ENCODE results near the gene RPS2.

The RPS2 gene

DNA sequence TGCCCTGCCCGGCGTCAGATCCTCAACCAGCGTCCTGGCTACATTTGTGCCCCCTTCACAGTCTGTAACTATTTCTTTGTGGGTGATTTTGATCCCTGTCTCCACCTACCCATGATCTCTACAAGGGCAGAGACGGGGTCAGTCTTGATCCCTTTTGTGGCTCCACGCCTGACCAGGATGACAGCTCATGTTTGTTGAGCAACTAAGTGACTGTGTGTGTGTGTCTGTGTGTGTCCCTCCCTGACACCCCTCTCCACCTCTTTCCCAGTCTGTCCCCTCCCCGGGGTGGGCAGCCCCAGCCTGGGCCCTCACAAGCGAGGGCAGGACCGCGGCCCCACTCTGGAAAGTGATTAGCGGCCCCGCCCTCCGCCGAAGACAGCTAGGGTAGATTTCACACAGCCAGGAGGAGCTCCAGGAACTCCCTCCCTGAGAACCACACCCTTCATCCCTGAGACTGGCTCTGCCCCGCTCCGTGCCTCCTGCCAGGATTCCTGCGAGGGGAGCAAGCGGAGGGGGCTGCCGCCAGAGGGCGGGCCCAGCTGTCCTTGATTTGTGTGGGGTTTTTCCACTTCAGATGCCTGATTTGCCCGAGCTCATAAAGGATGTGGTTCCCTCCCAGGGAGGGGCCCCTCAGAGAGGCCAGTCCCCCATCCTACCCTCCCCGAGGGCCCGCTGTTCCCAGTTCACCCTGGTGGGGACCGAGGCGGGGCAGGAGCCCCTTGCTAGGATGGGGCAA, 41.2 kb downstream of the RPS2 start (continued):
- TF ChIP-seq, protein P1, sequence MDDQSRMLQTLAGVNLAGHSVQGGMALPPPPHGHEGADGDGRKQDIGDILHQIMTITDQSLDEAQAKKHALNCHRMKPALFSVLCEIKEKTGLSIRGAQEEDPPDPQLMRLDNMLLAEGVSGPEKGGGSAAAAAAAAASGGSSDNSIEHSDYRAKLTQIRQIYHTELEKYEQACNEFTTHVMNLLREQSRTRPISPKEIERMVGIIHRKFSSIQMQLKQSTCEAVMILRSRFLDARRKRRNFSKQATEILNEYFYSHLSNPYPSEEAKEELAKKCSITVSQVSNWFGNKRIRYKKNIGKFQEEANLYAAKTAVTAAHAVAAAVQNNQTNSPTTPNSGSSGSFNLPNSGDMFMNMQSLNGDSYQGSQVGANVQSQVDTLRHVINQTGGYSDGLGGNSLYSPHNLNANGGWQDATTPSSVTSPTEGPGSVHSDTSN (CRISPR knock-in tag; IDR thresholded peaks at IDR 0.05) = 0 out of 2 replicates have a peak, but pooled peaks have one; percentile 25
- TF ChIP-seq ZNF302 (tag by site-specific recombination; IDR thresholded peaks at IDR 0.05; ENCODE audit: low read depth) = no peak
- peak; percentile 89 for TF ChIP-seq ZBTB17 (tag by site-specific recombination; IDR thresholded peaks at IDR 0.05)
- no peak for TF ChIP-seq ZNF768 (tag by site-specific recombination; IDR thresholded peaks at IDR 0.05)
- TF ChIP-seq, protein P2, sequence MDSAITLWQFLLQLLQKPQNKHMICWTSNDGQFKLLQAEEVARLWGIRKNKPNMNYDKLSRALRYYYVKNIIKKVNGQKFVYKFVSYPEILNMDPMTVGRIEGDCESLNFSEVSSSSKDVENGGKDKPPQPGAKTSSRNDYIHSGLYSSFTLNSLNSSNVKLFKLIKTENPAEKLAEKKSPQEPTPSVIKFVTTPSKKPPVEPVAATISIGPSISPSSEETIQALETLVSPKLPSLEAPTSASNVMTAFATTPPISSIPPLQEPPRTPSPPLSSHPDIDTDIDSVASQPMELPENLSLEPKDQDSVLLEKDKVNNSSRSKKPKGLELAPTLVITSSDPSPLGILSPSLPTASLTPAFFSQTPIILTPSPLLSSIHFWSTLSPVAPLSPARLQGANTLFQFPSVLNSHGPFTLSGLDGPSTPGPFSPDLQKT (IDR thresholded peaks at IDR 0.05; ENCODE audit: borderline replicate concordance, low read depth, low read length) = no peak
- TF ChIP-seq ZNF660 (tag by site-specific recombination; IDR thresholded peaks at IDR 0.05) = peak; percentile 73
- TF ChIP-seq YY1 (tag by site-specific recombination; IDR thresholded peaks at IDR 0.05) = no peak
- no peak for TF ChIP-seq ZNF10 (tag by site-specific recombination; IDR thresholded peaks at IDR 0.05)
- no peak for TF ChIP-seq ZNF585B (tag by site-specific recombination; IDR thresholded peaks at IDR 0.05)
- no peak for TF ChIP-seq ZNF112 (tag by site-specific recombination; IDR thresholded peaks at IDR 0.05)
- TF ChIP-seq, protein P3, sequence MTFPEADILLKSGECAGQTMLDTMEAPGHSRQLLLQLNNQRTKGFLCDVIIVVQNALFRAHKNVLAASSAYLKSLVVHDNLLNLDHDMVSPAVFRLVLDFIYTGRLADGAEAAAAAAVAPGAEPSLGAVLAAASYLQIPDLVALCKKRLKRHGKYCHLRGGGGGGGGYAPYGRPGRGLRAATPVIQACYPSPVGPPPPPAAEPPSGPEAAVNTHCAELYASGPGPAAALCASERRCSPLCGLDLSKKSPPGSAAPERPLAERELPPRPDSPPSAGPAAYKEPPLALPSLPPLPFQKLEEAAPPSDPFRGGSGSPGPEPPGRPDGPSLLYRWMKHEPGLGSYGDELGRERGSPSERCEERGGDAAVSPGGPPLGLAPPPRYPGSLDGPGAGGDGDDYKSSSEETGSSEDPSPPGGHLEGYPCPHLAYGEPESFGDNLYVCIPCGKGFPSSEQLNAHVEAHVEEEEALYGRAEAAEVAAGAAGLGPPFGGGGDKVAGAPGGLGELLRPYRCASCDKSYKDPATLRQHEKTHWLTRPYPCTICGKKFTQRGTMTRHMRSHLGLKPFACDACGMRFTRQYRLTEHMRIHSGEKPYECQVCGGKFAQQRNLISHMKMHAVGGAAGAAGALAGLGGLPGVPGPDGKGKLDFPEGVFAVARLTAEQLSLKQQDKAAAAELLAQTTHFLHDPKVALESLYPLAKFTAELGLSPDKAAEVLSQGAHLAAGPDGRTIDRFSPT (tag by site-specific recombination; IDR thresholded peaks at IDR 0.05) = no peak; the same call in 1 of the 2 replicates
- TF ChIP-seq IKZF3 (tag by site-specific recombination; IDR thresholded peaks at IDR 0.05) = peak; percentile 73
- no peak for TF ChIP-seq ZNF626 (tag by site-specific recombination; IDR thresholded peaks at IDR 0.05)
- TF ChIP-seq ZNF335 (tag by site-specific recombination; conservative IDR thresholded peaks at IDR 0.05) = peak; percentile 80
- TF ChIP-seq ZNF140 (tag by site-specific recombination; IDR thresholded peaks at IDR 0.05) = no peak
- peak; percentile 26; the same call in 1 of the 2 replicates for TF ChIP-seq ZBTB20 (tag by site-specific recombination; IDR thresholded peaks at IDR 0.05)
- no peak for TF ChIP-seq ZNF677 (tag by site-specific recombination; IDR thresholded peaks at IDR 0.05)
- TF ChIP-seq ZNF548 (tag by site-specific recombination; IDR thresholded peaks at IDR 0.05) = no peak
- peak; percentile 28; the same call in 1 of the 2 replicates for TF ChIP-seq ZNF394 (tag by site-specific recombination; IDR thresholded peaks at IDR 0.05; ENCODE audit: borderline replicate concordance)
- no peak for TF ChIP-seq YY2 (tag by site-specific recombination; IDR thresholded peaks at IDR 0.05)
- TF ChIP-seq ZNF629 (tag by site-specific recombination; IDR thresholded peaks at IDR 0.05) = no peak
- TF ChIP-seq, protein P4, sequence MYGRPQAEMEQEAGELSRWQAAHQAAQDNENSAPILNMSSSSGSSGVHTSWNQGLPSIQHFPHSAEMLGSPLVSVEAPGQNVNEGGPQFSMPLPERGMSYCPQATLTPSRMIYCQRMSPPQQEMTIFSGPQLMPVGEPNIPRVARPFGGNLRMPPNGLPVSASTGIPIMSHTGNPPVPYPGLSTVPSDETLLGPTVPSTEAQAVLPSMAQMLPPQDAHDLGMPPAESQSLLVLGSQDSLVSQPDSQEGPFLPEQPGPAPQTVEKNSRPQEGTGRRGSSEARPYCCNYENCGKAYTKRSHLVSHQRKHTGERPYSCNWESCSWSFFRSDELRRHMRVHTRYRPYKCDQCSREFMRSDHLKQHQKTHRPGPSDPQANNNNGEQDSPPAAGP (tag by site-specific recombination; IDR thresholded peaks at IDR 0.05) = 0 out of 2 replicates have a peak, but pooled peaks have one; percentile 47
- TF ChIP-seq ZNF114 (tag by site-specific recombination; IDR thresholded peaks at IDR 0.05) = no peak
- TF ChIP-seq GLIS2 (tag by site-specific recombination; IDR thresholded peaks at IDR 0.05) = peak; percentile 87
- TF ChIP-seq ZNF211 (tag by site-specific recombination; IDR thresholded peaks at IDR 0.05; ENCODE audit: low read depth) = no peak
- peak; percentile 91 for TF ChIP-seq ZNF341 (tag by site-specific recombination; IDR thresholded peaks at IDR 0.05; ENCODE audit: low read depth)
- TF ChIP-seq ZNF274 (IDR thresholded peaks at IDR 0.05; ENCODE audit: low read length) = no peak
- no peak for TF ChIP-seq ZNF274 (tag by site-specific recombination; IDR thresholded peaks at IDR 0.05; ENCODE audit: borderline replicate concordance)
- no peak for TF ChIP-seq OVOL3 (tag by site-specific recombination; IDR thresholded peaks at IDR 0.05)
- peak; percentile 43; the same call in 1 of the 2 replicates for TF ChIP-seq WT1 (tag by site-specific recombination; IDR thresholded peaks at IDR 0.05)
- no peak for TF ChIP-seq ZNF555 (tag by site-specific recombination; conservative IDR thresholded peaks at IDR 0.05)
- TF ChIP-seq ZNF350 (tag by site-specific recombination; IDR thresholded peaks at IDR 0.05) = no peak
- TF ChIP-seq, protein P5, sequence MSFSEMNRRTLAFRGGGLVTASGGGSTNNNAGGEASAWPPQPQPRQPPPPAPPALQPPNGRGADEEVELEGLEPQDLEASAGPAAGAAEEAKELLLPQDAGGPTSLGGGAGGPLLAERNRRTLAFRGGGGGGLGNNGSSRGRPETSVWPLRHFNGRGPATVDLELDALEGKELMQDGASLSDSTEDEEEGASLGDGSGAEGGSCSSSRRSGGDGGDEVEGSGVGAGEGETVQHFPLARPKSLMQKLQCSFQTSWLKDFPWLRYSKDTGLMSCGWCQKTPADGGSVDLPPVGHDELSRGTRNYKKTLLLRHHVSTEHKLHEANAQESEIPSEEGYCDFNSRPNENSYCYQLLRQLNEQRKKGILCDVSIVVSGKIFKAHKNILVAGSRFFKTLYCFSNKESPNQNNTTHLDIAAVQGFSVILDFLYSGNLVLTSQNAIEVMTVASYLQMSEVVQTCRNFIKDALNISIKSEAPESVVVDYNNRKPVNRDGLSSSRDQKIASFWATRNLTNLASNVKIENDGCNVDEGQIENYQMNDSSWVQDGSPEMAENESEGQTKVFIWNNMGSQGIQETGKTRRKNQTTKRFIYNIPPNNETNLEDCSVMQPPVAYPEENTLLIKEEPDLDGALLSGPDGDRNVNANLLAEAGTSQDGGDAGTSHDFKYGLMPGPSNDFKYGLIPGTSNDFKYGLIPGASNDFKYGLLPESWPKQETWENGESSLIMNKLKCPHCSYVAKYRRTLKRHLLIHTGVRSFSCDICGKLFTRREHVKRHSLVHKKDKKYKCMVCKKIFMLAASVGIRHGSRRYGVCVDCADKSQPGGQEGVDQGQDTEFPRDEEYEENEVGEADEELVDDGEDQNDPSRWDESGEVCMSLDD (tag by site-specific recombination; IDR thresholded peaks at IDR 0.05) = no peak
- peak; percentile 77 for TF ChIP-seq KLF16 (tag by site-specific recombination; IDR thresholded peaks at IDR 0.05)
